Dedifferentiated amniotic fluid mesenchymal stem cell (primary cell): ENCODE results near the gene VIPR2.
"Not testable (repeated sequence)": the region's sequence is repeated elsewhere in the genome, so short reads cannot be mapped to it uniquely, and the experiment has no call there.

ENCODE experiments used
- DNase-seq: peaks from one replicate; pipeline ENCODE4 v3.0.0-alpha.2; 2016; ENCODE audit errors: extremely low spot score

The VIPR2 gene

GRCh38 chr7:159104188-159104920, 40.3 kb downstream of the VIPR2 start:
- no peak for DNase-seq

- DNase-seq: no peak
Measured at GRCh38 chr7:159103382-159104187, 41.1 kb downstream of the VIPR2 start.

- no peak for DNase-seq
Measured at GRCh38 chr7:159102681-159103381, 41.8 kb downstream of the VIPR2 start.

GRCh38 chr7:159101661-159102091, 43.0 kb downstream of the VIPR2 start:
- DNase-seq: not testable (repeated sequence)

- not testable (repeated sequence) for DNase-seq
Measured at GRCh38 chr7:159101083-159101395, 43.6 kb downstream of the VIPR2 start.

GRCh38 chr7:159100281-159101082, 44.2 kb downstream of the VIPR2 start:
- DNase-seq: not testable (repeated sequence)

GRCh38 chr7:159099711-159100231, 44.9 kb downstream of the VIPR2 start:
- DNase-seq: no peak

- DNase-seq: no peak
Measured at GRCh38 chr7:159098811-159099655, 45.6 kb downstream of the VIPR2 start.

GRCh38 chr7:159098424-159098786, 46.3 kb downstream of the VIPR2 start:
- DNase-seq: no peak

GRCh38 chr7:159097661-159098423, 46.8 kb downstream of the VIPR2 start:
- no peak for DNase-seq

- DNase-seq: no peak
Measured at GRCh38 chr7:159096736-159097581, 47.7 kb downstream of the VIPR2 start.

GRCh38 chr7:159095979-159096411, 48.7 kb downstream of the VIPR2 start:
- no peak for DNase-seq

GRCh38 chr7:159094919-159095915, 49.5 kb downstream of the VIPR2 start:
- no peak for DNase-seq

- no peak for DNase-seq
Measured at GRCh38 chr7:159094023-159094740, 50.5 kb downstream of the VIPR2 start.

GRCh38 chr7:159093351-159093971, 51.2 kb downstream of the VIPR2 start:
- no peak for DNase-seq

GRCh38 chr7:159092701-159093121, 52.0 kb downstream of the VIPR2 start:
- DNase-seq: no peak
